ENCODE measurements around the gene LRP10. TPM values are rescaled to one million over a fixed set of nuclear protein-coding genes. Genes with fewer than 3 reads are reported as not detected.
"Not testable (repeated sequence)": the region's sequence is repeated elsewhere in the genome, so short reads cannot be mapped to it uniquely, and the experiment has no call there.

LRP10 gene
- total RNA-seq, 1 experiment from 2014 or later = 29.6 TPM

GRCh38 chr14:22852940-22853767 lies 18.4 kb upstream of the LRP10 start:
- DNase-seq = peak; percentile 89 to 92
- peaks cover 7% of the 10 kb centered on the region for H3K4me1 Mint-ChIP-seq (ENCODE audit: low read depth, unreplicated experiment)

DNA sequence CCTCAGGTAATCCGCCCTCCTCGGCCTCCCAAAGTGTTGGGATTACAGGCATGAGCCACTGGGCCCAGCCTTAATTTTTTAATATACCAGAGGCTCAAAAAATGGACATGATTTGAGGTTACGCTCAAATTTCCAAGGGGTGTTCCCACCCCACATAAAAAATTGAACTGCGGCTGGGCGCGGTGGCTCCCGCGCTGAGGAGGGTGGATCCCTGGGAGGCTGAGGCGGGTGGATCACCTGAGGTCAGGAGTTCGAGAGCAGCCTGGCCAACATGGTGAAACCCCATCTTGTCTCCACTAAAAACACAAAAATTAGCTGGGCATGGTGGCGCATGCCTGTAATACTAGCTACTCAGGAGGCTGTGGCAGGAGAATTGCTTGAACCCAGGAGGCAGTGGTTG lies 17.2 kb upstream of the LRP10 start:
- H3K9me3 ChIP-seq; H3K27me3 Mint-ChIP-seq (ENCODE audit: insufficient read depth, unreplicated experiment); H3K36me3 Mint-ChIP-seq (ENCODE audit: insufficient read depth, unreplicated experiment); H3K36me3 ChIP-seq (ENCODE audit: control insufficient read depth, insufficient read depth, low read length); BruUV-seq (replicated peaks); H3K4me3 Mint-ChIP-seq (ENCODE audit: unreplicated experiment); intact Hi-C loops (cut with micrococcal nuclease; ENCODE audit: unreplicated experiment); H3K27ac Mint-ChIP-seq (ENCODE audit: unreplicated experiment); H3K27me3 ChIP-seq (replicated peaks; ENCODE audit: control insufficient read depth, insufficient read depth, low read length); H3K9me3 Mint-ChIP-seq (ENCODE audit: unreplicated experiment); DNase-seq; H3K4me3 ChIP-seq (ENCODE audit: low read depth, low read length); H3K4me1 Mint-ChIP-seq (ENCODE audit: low read depth, unreplicated experiment): not testable (repeated sequence)
- peaks cover 25% of the 10 kb centered on the region for H3K4me1 ChIP-seq
- ChIA-PET CTCF (interaction anchor here (0.6 to 2.8 kb wide), 6 partner anchors 24 to 284 kb away, joined by 3 to 14 read pairs (median 3); no protein-coding TSS in a partner anchor), POLR2A (interaction anchor here (2.6 kb wide), 1 partner anchor 32 kb away, joined by 14 read pairs; no protein-coding TSS in a partner anchor)

More at GRCh38 chr14:22852940-22853767, 18.4 kb upstream of the LRP10 start:
- H3K4me3 Mint-ChIP-seq (ENCODE audit: unreplicated experiment) = peak overlapping the region; percentile 69
- no peaks in the 10 kb centered on the region for H3K36me3 Mint-ChIP-seq (ENCODE audit: insufficient read depth, unreplicated experiment)
- H3K27ac Mint-ChIP-seq (ENCODE audit: unreplicated experiment) = peak overlapping the region; percentile 68
- ChIA-PET POLR2A (interaction anchor here (0.7 to 2.6 kb wide), 2 partner anchors 31 to 264 kb away, joined by 4 to 14 read pairs; no protein-coding TSS in a partner anchor), CTCF (interaction anchor here (0.6 to 2.8 kb wide), 16 partner anchors 8 to 283 kb away, joined by 3 to 50 read pairs (median 4); partner anchors contain the start of genes MMP14, OXA1L and REM2)
- no TSS peak for BruUV-seq (replicated peaks)
- H3K36me3 ChIP-seq (ENCODE audit: control insufficient read depth, insufficient read depth, low read length) = no peaks in the 10 kb centered on the region
- H3K4me3 ChIP-seq (ENCODE audit: low read depth, low read length) = peak overlapping the region; percentile 35
- no peaks in the 10 kb centered on the region for H3K9me3 ChIP-seq
- peaks cover 25% of the 10 kb centered on the region for H3K4me1 ChIP-seq
- intact Hi-C loops (cut with micrococcal nuclease; ENCODE audit: unreplicated experiment) = loop anchor here (1.0 kb wide), 7 partner anchors 17 to 296 kb away; partner anchors contain the start of gene MMP14
- H3K9me3 Mint-ChIP-seq (ENCODE audit: unreplicated experiment) = no peaks in the 10 kb centered on the region
- no peaks in the 10 kb centered on the region for H3K27me3 Mint-ChIP-seq (ENCODE audit: insufficient read depth, unreplicated experiment)
- H3K27me3 ChIP-seq (replicated peaks; ENCODE audit: control insufficient read depth, insufficient read depth, low read length) = no peaks in the 10 kb centered on the region
- TF ChIP-seq, protein P1, sequence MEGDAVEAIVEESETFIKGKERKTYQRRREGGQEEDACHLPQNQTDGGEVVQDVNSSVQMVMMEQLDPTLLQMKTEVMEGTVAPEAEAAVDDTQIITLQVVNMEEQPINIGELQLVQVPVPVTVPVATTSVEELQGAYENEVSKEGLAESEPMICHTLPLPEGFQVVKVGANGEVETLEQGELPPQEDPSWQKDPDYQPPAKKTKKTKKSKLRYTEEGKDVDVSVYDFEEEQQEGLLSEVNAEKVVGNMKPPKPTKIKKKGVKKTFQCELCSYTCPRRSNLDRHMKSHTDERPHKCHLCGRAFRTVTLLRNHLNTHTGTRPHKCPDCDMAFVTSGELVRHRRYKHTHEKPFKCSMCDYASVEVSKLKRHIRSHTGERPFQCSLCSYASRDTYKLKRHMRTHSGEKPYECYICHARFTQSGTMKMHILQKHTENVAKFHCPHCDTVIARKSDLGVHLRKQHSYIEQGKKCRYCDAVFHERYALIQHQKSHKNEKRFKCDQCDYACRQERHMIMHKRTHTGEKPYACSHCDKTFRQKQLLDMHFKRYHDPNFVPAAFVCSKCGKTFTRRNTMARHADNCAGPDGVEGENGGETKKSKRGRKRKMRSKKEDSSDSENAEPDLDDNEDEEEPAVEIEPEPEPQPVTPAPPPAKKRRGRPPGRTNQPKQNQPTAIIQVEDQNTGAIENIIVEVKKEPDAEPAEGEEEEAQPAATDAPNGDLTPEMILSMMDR (IDR thresholded peaks at IDR 0.05; ENCODE audit: insufficient read depth in 1 of 2, low read depth in 1 of 2, low read length in 1 of 2, severe bottlenecking in 1 of 2, unreplicated experiment in 1 of 2) = peak; percentile 87 to 91

DNA sequence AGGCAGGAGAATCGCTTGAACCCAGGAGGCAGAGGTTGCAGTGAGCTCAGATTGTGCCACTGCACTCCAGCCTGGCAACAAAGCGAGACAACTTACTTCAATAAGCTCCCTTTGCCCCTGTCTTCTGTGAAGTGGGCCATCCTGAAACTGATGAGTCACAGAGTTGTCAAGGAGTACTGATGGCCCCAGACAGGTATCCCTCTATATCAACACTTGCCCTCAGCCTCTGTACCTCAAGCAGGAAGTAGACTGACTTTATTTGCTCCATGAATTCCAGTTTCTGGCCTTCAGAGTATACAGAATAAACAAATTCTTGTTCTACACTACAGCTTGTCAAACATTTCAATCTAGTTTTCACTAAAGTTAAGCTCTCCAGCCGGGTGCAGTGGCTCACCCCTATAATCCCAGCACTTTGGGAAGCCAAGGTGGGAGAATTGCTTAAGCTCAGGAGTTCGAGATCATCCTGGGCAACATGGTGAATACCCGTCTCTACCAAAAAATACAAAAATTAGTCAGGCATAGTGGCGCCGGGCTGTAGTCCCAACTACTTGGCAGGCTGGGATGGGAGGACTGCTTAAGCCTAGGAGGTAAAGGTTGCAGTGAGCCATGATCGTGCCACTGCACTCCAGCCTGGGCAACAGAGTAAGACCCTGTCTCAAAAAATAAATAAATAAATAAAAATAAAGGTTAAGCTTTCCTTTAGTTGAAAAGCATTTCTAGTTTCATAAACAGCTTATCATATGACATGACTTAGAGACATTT lies 16.4 kb upstream of the LRP10 start:
- H3K27ac Mint-ChIP-seq (ENCODE audit: unreplicated experiment) = no peak overlapping the region
- intact Hi-C loops (cut with micrococcal nuclease; ENCODE audit: unreplicated experiment) = no loop called here
- no peaks in the 10 kb centered on the region for H3K36me3 ChIP-seq (ENCODE audit: control insufficient read depth, insufficient read depth, low read length)
- no peaks in the 10 kb centered on the region for H3K9me3 Mint-ChIP-seq (ENCODE audit: unreplicated experiment)
- H3K4me1 ChIP-seq = peaks cover 25% of the 10 kb centered on the region
- DNase-seq = peak in 1 of 2 experiments; percentile 15
- BruUV-seq (replicated peaks) = no TSS peak
- no peak overlapping the region for H3K4me3 Mint-ChIP-seq (ENCODE audit: unreplicated experiment)
- H3K27me3 ChIP-seq (replicated peaks; ENCODE audit: control insufficient read depth, insufficient read depth, low read length) = no peaks in the 10 kb centered on the region
- ChIA-PET POLR2A (no interaction called here), CTCF (interaction anchor here (0.6 to 1.1 kb wide), 9 partner anchors 16 to 299 kb away, joined by 3 to 8 read pairs (median 3); partner anchors contain the start of genes DAD1 and LRP10)
- no peaks in the 10 kb centered on the region for H3K9me3 ChIP-seq
- H3K27me3 Mint-ChIP-seq (ENCODE audit: insufficient read depth, unreplicated experiment) = no peaks in the 10 kb centered on the region
- H3K4me1 Mint-ChIP-seq (ENCODE audit: low read depth, unreplicated experiment) = peaks cover 7% of the 10 kb centered on the region
- no peak overlapping the region for H3K4me3 ChIP-seq (ENCODE audit: low read depth, low read length)
- TF ChIP-seq, protein P1 (IDR thresholded peaks at IDR 0.05; ENCODE audit: insufficient read depth in 1 of 2, low read depth in 1 of 2, low read length in 1 of 2, severe bottlenecking in 1 of 2, unreplicated experiment in 1 of 2) = no peak
- no peaks in the 10 kb centered on the region for H3K36me3 Mint-ChIP-seq (ENCODE audit: insufficient read depth, unreplicated experiment)
